ENCODE results near the gene OR5AK2.
"Not testable (repeated sequence)": the region's sequence is repeated elsewhere in the genome, so short reads cannot be mapped to it uniquely, and the experiment has no call there.

OR5AK2 gene

DNA sequence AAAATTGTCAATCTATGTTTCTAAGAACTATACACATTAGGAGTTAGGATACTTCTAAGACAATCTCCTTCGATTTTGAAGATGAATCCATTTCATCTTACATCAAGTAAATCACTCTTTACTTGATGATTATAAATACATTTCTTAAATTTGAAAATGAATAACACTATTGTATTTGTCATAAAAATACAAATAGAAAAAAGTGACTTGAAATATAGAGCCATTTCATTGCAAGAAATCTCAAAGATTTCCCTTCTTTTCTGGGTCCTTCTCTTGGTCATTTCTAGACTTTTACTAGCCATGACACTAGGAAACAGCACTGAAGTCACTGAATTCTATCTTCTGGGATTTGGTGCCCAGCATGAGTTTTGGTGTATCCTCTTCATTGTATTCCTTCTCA is at the start of gene OR5AK2:
TSS of gene OR5AK2 (plus strand) at position 301 of the 400 bp plus-strand sequence. CDS start at position 301, 0 bp downstream.
- no peak for DNase-seq

DNA sequence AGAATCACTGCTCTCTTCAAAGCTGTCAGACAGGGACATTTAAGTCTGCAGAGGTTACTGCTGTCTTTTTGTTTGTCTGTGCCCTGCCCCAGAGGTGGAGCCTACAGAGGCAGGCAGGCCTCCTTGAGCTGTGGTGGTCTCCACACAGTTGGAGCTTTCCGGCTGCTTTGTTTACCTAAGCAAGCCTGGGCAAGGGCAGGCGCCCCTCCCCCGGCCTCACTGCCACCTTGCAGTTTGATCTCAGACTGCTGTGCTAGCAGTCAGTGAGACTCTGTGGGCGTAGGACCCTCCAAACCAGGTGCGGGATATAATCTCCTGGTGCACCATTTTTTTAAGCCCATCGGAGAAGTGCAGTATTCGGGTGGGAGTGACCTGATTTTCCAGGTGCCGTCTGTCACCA is 43.2 kb upstream of the OR5AK2 start:
- not testable (repeated sequence) for DNase-seq

DNA sequence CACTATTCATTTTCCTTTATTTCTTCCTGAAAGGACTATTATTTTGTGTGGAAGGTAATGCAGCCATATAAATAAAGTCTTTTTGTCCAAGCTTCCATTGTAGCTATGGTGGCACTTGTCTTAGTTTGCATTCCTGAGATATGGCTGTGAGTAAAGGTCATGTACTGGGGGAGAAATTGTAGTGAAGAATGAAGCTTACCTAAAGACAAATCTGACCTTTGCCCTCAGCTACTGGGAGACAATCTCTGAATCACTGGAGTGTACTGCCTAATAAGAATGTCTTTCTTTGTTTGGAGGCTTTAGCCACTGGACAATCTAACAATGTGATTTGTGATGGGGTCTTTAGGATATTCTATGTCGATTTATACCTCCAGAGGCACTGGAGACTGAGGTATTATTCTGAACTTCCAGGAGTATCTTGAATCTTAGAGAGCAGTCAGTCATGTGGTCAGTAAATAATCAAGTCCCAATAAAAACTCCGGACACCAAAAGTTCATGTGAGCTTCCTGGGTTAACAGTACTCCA is 39.7 kb upstream of the OR5AK2 start:
- no peak for DNase-seq

- no peak for DNase-seq
These were observed 38.2 kb upstream of the OR5AK2 start for GRCh38 chr11:56950510-56950909.

- DNase-seq: not testable (repeated sequence)
These were observed 34.8 kb upstream of the OR5AK2 start for GRCh38 chr11:56953907-56954306.

DNA sequence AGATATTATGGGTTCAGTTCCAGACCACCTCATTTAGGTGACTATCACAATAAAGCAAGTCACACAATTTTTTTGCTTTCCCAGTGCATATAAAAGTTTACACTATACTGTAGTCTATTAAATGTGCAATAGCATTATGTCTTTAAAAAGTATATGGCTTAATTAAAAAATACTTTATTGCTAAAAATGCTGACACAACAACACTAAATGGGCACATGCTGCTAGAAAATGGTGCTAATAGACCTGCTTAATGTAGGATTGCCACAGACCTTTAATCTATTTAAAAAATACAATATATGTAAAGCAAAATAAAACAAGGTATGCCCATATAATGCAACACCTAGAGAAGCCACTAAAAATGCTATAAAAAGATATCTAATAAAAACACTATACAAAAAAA is 27.1 kb upstream of the OR5AK2 start:
- DNase-seq: no peak

- DNase-seq: no peak
These were observed 21.0 kb upstream of the OR5AK2 start for GRCh38 chr11:56967726-56968125.

GRCh38 chr11:56968524-56968923 is 20.2 kb upstream of the OR5AK2 start:
- no peak for DNase-seq

GRCh38 chr11:56977314-56977713 is 11.4 kb upstream of the OR5AK2 start:
- DNase-seq: no peak

GRCh38 chr11:56990702-56991101 is 2.0 kb downstream of the OR5AK2 start:
- no peak for DNase-seq

DNA sequence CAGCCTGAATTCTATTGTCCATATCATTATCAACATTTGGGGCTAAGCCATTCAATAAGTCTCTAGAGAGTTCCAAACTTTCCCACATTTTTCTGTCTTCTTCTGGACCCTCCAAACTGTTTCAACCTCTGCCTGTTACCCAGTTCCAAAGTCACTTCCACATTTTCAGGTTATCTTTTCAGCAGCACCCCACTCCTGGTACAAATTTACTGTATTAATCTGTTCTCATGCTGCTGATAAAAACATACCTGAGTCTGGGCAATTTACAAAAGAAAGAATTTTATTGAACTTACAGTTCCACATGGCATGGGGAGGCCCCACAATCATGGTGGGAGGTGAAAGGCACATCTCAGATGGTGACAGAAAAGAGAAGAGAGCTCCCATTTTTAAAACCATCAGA is 5.8 kb downstream of the OR5AK2 start:
- no peak for DNase-seq

- DNase-seq: no peak
These were observed 13.1 kb downstream of the OR5AK2 start for GRCh38 chr11:57001674-57002401.

DNA sequence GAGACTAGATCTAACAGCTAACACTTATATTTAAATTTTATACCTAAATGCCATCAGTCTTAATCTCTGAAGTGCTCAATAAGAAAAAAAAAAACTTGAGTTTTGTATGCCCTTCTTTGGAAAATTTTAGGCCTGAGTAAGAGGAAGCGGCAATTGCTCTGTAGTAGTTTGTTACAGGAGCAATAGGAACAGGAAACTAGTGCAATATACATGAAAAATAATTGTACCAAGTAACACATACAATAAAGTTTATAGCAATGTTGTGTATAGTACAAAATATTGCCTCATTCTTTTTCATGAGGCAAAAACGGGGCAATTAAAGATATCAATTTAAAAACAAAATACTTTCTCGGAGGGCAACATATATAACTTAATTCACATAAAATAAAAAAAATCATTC is 19.7 kb downstream of the OR5AK2 start:
- no peak for DNase-seq

DNA sequence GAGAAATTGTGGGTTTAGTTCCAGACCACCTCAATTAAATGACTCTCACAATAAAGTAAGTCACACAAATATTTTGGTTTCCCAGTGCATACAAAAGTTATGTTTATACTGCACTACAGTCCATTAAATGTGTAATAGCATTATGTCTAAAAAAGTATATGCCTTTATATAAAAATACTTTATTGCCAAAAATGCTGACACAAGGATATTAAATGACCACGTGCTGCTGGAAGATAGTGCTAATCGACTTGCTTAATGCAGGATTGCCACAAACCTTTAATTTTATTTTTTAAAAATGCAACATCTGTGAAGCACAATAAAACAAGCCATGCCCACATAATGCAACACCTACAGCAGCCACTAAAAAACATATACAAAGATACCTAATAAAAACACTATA is 27.0 kb downstream of the OR5AK2 start:
- no peak for DNase-seq

DNA sequence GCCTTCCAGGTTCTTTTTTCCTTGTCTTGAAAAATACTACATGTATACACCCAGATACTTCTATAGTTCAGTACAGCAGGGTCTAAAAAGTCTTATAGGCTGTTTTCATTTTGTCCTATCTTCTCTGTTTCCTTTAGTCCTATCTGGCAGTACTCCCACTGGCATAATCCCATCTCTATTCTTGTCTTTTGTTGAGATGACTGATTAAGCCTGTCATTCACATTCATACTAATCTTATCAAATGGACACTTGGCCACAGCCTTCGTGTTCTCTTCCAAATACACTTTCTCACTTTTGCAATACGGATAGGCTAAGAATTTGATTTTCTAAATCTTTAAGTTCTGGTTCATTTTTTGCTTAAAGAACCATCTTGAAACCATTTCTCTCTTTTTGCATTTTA is 42.8 kb downstream of the OR5AK2 start:
- DNase-seq: no peak
